GM12874 (cell line): ENCODE measurements around the gene APBA2.

Source experiments
- CTCF ChIP-seq: IDR thresholded peaks from 2 replicates; pipeline ENCODE4 v1.5.1; 2011; ENCODE audit warnings: low read depth, mild to moderate bottlenecking, control low read depth, low read length, moderate library complexity; ENCODE audit not compliant: insufficient read depth

Gene APBA2

DNA sequence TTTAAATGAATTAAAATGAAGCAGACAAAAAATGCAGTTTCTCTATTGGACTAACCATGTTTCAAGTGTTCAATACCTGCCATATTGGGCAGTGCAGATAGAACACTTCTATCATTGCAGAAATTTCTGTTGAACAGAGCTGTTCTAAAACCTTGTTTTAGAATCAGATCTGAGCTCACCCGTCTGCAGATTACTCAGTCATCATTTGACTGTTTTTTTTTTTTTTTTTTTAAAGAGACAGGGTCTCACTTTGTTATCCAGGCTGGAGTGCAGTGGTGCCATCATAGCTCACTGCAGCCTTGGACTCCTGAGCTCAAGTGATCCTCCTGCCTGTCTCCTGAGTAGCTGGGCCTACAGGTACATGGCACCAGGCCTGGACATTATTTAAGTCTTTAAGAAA, 128.7 kb downstream of the APBA2 start:
- TF ChIP-seq CTCF = no peak

GRCh38 chr15:29016518-29016917, 130.7 kb downstream of the APBA2 start:
- TF ChIP-seq CTCF = no peak

DNA sequence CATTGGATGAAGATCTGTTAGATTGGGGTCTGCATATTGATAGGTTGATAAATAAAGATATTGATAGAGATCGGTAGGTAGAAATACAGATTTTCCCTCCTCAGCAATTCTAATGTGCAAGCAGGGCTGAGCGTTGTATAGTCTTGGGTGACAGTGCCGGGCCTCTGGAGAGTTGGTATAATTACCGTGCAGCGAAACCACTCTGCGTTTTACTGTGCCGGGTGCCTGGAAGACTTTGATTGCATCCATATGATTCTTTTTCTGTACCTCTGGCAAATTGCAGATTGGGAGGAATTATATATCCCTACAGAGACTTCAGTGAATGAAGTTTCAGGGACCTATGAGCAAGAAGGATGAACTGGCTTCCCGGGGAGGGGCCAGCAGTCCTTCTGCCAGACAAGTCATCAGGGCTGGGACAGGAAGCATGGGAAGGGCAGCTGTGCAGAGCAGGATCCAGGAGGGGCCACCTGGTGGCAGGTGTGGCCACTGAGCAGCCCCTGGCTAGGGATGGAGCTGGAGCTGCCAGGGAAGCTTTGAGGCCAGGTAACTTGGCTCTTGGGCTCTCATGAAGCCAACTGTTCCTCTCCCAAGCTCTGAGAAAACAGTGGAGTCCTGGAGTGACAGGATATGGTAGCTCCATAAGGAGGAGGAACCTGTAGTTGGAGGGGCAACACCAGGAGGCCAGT, 132.5 kb downstream of the APBA2 start:
- no peak for TF ChIP-seq CTCF

DNA sequence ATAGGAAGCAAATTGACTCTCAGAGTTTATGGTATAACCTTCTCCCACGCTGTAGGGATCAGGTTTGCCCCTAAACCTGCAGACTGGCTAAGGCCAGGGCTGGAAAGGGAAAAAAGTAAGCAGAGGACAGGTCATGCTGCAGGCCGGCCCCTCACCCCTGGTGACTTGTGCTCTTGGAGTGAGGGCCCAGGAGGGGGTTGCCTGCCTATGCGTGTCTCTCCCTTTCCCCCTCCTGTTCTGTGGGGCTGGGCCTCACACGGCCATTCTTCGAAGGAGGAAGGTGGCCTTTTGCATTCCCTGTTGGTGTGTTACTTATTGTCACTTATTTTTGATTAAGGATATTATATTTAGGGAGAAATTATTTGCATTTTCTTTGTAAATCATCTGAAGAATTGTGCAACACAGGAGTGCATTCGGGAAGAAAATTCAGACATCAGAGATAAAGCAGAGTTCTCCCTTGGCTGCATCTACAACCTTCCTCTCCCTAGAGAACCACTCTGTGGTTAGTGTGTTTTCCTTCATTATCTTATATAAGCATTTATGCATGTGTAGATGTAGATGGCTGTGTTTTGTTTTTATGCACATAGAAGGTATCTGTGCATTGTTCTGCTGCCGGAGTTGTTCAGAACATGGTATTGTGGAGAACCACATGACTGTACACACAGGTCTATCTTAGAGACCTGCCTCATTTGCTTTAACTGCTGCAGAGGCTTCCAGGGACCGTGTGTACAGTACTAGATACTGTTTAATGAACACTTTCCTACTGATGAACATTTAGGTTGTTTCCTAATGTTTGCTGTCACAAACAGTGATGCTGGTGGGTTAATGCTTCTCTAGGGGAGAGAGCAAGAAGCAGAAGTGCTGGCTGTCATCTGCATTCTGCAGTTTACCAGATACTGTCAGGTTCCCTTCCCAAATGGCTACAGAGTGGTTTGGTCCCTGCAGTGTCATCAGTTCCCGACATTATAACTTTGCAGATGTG, 133.5 kb downstream of the APBA2 start:
- TF ChIP-seq CTCF = no peak

- no peak for TF ChIP-seq CTCF
Observed at GRCh38 chr15:29021857-29022256, 136.1 kb downstream of the APBA2 start.

- no peak for TF ChIP-seq CTCF
Observed at GRCh38 chr15:29024662-29025061, 138.9 kb downstream of the APBA2 start.

DNA sequence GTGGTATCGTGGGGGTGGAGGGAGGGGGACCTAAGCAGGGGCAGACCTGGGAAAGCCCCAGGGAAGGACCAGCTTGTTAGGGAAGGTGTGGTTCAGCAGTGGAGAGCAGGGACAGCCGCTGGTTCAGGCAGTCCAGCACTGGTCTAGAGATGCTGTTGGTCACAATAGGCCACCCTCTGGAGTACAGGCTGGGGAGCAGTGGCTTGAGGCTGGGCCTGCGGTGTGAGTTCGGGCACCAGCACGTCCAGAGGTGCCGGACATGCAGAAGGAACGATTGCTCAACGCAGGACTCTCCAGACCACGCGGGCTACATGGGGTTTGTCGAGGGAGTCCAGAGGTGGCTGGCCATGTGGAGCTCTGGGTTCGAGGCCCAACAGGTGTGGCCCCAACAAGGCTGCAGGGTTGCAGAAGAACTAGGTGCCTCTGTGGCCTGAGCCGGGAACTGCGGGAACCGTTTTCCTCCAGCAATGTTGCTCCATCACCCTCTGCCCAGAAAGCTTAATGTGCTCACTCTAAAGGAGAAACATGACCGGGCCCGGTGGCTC, 143.9 kb downstream of the APBA2 start:
- TF ChIP-seq CTCF = no peak
